ENCODE measurements around the gene DNAAF1. TPM values are rescaled to one million over a fixed set of nuclear protein-coding genes. Genes with fewer than 3 reads are reported as not detected.

The DNAAF1 gene
- polyA plus RNA-seq, 1 donor, result 7.1 TPM

DNA sequence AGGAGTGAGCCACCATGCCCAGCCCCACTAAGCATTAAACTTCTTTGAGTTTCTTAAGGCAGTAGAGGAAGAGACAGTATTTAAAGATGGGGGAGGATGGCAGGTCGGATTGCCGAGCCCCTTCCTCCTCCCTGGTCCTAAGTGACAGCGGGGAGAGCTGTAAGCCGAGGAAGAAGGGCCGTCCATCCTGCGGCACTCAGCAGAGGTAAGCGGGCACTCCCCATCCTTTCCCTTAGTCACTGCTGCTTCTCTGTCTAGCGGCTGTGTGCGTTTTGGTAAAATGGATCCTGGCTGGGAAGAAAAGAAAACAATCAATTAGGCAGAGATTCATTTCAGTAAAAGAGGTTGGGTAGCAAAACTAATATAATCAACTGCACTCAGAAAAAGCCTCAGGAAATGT is 13.9 kb downstream of the DNAAF1 start:
- DNase-seq, result no peak

DNA sequence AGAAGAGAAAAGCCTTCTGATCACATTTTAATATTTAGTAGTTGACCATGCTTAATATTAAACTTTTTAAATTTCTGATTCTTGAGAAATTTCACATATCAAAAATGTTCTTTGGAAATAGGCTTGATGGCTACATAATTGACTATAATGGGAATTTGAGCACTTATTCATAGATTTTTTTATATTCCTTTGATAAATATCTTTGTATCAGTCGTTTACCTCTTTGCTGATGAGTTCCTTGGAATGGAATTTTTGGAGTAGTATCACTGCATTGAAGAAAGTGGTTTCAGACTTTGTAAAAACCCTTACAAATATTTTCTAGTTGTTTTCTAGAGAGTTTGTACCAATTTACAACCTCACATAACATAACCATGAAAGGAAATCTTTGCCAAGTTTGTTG is 14.7 kb downstream of the DNAAF1 start:
- DNase-seq, result no peak

DNA sequence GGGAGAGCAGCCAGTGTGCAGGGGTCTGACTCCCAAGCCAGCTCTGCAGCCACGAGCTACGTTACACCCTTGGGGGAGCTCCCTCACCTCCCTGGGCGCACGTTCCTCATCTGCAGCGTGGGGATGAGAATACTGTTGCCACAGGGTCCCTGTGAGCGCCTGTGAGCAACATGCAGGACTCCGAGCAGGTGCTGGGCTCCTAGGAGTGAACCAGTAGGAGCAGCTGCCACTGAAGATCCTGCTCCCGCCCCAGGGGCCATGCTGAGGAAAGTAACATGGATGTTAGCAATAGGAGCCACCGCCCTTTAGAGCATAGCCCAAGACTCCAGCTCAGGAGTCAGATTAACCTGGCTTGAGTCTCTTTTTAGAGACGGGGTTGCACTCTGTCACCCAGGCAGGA is 15.9 kb downstream of the DNAAF1 start:
- DNase-seq, result no peak

DNA sequence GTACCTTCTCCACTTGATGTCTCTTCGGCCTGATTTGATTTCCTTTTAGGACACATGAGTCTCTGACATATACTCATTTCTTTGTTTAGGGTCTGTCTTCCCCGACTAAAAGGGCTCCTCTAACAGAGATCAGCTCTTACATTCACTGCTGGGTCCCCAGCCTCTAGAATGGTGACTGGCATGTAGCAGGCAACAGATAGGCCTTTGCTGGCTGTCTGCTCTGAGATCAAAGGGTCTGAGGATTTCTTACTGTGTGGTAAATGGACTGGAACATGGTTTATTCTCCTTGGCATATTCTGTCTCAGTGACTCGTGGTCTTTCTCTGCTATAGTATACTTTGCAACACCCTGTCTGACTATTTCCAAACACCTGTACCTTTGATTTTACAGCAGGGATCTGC is 16.7 kb downstream of the DNAAF1 start:
- no peak for DNase-seq

DNA sequence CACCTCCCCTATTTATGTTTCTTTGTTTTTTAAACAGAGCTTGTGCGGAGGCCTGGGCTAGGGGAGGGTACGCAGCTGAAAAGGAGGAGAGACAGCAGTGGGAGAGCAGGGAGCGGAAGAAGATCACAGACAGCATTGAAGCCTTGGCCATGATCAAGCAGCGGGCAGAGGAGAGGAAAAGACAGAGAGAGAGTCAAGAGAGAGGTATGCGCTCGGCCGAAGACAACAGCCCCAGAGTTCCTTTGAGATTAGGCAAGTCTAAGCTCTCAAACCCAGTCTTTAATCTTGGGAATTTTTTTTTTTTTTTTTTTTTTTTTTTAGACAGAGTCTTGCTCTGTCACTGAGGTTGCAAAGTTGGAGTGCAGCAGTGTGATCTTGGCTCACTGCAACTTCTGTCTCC is 20.6 kb downstream of the DNAAF1 start:
- no peak for DNase-seq

DNA sequence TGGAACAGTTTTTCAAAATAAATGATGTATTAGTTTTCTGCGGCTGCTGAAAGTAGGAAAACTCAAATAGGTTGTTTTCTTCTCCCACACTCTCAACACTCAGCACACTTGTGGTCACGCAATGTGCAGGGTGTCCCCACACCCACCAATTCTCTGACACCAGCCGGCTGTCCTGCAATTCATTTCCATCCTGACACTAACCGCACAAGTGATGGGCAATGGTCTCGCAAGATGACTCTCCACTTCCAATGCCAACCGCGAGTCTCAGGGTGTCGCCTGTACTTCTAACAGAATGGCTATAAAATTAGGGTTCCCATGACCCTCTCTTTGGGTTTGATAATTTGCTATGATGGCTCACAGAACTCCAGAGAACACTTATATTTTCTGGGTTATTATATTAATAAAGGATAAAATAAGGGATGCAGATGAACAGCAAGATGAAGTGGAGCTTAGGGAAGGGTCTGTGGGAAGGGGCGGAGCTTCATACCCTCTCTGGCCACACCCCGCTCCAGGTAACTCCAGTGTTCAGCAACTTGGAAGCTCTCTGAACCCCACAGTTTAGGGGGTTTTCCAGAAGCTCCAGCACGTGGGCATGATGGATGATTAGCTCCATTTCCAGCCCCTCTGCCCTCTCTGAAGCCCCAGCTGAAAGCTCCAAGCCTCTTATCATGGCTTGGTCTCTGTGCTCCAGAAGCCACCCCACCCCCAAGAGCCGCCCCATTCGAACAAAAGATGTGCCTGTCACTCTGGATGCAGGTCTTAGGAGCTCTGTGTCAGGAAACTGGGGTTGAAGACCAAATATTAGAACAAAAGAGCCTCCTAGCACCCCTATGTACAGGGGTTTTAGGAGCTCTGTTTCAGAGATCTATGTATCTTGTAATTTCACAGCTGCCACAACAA is 21.9 kb downstream of the DNAAF1 start:
- DNase-seq, result no peak

DNA sequence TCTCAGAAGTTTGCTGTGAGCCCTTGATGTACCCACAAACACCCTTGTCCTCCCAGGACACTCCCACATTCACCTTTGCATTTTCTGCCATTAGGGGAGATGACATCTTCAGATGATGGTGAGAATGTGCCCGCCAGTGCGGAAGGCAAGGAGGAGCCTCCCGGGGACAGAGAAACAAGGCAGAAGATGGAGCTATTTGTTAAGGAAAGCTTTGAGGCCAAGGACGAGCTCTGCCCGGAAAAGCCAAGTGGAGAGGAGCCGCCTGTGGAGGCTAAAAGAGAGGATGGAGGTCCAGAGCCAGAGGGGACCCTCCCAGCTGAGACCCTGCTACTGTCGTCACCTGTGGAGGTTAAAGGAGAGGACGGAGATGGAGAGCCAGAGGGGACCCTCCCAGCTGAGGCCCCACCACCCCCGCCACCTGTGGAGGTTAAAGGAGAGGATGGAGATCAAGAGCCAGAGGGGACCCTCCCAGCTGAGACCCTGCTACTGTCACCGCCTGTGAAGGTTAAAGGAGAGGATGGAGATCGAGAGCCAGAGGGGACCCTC is 24.7 kb downstream of the DNAAF1 start:
- DNase-seq, result no peak

DNA sequence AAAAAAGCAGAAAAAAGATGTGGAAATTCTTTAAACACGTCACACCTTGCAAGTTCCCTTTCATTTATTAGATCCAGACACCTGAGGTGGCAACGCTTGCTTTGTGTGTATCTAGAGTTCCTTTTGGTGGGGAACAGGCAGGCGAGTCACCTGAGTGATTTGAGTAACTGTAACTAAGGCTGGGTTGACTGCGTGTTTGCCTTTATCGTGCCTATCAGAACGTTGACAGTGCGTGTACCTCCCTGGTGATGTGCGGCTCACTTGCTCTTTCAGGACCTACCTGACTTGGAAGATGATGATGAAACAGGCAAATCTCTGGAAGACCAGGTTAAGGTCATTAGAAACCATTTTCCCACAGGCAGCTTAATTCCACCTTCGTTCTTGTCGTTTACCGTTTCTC is 29.3 kb downstream of the DNAAF1 start:
- DNase-seq, result no peak

DNA sequence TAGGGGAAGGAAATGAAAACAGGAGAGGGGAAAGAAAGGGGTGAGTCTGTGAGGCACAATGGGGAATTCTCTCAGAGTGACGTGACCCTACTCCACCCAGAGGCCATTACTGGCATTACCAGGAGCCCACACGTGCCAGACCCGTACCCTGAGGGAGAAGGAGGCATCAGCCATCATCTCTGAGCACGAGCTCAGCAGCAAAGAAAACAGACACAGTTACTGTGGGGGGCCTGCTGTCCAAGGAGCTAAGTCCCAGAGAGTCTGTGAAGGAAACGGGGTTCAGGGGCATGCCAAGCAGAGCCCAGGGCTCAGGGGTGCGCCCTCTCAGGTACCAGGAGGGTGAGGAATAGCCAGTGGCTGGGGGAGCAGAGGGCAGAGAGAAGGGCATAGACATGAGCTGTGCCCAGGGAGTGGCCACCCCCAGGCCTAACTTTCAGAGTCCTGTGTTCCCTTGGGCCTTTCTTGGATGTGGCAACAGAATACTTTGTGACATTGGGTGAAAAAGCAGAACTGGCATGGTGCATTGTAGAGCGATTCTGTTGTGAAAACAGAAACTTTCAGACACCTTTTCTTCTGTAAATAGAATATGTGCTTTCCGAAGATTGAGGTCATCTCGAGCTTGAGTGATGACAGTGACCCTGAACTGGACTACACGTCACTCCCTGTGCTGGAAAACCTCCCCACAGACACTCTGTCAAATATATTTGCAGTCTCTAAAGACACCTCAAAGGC is 30.4 kb downstream of the DNAAF1 start:
- DNase-seq, result no peak

DNA sequence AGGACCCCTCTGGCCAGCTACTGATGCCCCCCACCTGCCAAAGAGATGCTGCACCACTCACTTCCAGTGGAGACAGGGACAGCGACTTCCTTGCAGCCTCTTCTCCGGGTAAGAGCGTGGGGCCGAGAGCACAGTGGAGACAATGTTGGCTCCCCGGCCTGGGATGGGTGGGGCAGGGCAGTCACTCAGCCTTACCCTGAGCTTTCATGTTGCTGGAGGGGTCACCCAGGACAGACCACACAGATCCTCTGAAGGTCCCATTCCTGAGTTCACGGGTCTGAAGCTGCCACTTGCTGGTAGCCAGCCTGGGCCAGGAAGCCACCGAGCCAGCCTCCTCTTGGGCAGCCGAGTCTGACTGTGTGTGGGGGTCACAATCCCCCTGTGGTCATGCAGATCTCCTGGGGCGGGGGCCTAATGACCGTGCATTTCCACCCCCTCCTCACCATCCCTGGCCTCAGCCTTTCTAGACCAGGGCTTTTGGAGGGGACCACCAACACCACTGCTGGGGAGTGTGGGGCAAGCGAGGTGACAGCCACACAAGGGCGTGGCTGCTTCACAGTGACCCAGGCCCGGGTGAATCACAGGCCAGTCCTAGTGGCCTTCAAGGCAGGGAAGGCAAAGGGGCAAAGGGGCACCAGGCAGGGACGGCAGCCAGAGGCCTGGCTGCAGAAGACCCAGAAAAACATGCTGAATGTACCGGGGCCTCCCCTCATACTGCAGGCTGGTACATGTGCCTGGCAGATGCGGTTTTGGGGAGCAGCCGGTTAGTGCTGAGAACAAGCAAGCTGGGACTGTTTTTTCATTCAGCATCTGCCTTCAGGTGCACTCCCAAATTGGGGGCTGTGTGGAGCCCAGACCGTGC is 31.3 kb downstream of the DNAAF1 start:
- no peak for DNase-seq

DNA sequence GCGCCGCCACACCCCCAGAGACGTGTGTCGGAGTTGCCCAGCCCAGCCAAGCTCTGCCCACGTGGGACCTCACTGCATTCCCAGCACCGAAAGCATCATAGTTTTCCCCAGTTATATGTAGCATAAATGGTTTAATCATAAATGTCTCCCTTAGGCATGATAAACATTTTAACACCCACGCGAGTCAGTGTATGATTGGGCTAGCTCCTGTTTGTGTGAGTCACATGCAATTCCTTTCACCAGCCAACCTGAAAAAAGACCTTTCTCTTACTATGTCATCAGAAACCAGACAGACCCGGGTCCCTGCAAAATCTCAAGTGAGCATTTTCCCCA is 32.6 kb downstream of the DNAAF1 start:
- DNase-seq, result no peak

DNA sequence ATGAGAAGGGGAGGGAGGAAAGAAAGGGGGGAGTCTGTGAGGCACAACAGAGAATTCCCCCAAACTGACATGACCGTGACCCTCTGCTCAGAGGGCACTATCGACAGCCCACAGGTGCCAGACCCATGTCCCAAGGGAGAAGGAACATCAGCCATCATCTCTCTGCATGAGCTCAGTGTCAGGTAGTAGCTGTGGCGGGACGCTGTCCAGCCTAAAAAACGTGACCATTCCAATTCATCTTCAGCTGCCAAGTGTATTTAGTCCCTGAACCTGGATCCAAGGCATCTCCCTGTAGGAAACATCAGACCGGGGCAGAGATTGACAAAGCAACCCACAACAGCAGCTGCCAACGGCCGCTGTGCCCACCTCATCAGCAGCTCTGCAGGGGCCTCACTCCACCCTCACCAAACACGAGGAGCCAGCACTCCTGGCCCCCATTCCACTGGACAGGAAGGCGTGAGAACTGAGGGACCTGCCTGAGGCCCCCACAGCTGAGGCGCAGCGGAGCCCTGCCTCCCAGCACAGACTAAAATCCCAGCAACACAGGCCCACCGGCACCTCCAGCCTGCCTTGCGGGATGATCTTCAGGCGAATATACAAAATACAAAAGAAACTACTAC is 33.1 kb downstream of the DNAAF1 start:
- DNase-seq, result no peak

DNA sequence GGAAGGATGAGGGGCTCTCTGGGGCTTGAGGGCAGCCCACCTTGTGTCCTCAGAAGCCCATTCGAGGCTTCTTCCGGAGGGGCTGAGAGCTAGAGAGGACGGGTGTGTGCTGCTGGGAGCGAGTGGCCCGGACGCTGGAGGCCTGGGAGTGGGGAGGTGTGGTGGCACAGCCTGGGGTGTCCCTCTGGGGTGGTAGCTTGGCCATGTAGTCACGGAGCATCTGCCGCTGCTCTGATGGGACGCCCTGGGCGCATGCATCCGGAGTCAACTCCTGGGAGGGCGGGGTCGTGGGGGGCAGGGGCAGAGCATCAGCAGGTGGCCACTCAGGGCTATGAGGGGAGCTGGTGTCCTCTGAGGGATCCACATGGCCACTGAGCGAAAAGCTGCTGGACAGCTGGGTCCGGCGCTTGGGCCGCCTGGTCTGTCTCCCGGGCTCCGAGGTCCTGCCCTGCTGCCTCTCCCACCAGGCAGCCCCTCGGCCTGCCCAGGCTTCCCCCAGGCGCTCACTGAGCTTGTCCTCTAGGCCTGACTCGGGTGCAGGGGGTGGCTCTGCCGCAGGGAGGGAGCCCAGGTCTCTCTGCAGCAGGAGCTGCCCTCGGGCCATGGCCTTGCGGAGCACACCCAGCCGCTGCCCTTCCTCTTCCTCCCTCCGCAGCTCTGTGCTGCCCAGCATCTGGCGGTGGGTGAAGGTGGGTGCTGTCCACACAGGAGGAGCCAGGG is 33.9 kb downstream of the DNAAF1 start:
- DNase-seq, result no peak

DNA sequence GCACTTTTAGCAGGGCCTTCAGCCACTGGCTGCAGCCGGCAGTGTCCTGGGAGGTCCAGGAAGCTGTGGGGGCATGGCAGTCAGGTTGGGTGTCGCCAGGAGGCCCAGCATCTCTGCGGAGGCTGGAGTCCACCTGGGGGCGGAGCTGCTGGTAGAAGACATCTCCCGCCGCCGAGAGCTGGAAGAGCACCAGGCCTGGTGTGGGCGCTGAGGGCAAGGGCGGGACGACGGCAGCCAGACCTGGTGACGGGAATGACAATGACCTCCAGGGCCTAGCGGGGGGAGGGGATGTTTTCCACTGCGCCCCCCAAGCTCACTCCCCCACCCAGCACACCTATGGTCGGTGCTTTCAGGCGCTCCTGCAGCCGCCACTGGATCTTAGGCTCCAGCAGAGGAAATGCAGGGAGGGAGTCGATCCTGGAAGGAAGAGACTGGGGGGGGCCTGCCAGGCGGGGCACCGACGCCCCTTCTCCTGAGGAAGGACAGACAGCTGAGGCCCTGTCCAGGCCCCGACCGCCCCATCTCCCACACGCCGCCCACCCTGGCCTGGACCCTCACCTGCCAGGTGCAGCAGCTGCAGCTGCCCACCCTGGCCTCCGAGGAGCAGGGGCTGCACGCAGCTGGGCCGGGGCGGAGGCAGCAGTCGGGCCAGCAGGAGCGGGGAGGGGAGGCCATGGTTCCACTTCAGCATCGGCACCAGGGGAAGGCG is 34.7 kb downstream of the DNAAF1 start:
- DNase-seq, result no peak

DNA sequence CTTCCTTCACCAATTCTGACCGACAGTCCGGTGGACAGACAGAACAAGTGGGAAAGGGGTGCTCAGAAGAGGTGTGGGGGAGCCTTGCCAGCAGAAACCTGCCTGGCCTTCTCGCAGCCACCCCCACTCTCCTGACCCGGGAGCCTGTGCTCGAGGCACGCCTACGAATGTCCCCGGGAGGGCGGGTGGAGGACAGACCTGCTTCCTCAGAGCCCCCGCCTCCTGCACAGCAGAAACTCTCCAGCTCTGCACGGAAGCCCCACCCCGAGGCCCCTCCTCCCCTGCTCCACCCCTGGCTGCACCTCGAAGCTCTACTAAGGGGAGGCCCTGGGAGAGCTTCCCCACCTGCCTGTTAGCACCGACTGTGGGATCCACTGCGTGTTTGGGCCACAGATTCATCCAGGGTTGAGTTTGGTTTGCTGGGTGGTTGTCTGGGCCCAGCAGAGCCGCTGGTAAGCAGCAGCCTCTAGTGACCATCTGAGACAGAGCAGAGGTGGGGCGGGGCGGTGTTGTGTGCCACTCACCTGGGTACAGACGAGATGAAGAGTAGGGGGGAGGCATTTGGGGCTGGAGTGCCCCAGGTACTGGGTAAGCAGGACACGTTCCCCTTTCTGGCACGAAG is 35.5 kb downstream of the DNAAF1 start:
- DNase-seq, result no peak

DNA sequence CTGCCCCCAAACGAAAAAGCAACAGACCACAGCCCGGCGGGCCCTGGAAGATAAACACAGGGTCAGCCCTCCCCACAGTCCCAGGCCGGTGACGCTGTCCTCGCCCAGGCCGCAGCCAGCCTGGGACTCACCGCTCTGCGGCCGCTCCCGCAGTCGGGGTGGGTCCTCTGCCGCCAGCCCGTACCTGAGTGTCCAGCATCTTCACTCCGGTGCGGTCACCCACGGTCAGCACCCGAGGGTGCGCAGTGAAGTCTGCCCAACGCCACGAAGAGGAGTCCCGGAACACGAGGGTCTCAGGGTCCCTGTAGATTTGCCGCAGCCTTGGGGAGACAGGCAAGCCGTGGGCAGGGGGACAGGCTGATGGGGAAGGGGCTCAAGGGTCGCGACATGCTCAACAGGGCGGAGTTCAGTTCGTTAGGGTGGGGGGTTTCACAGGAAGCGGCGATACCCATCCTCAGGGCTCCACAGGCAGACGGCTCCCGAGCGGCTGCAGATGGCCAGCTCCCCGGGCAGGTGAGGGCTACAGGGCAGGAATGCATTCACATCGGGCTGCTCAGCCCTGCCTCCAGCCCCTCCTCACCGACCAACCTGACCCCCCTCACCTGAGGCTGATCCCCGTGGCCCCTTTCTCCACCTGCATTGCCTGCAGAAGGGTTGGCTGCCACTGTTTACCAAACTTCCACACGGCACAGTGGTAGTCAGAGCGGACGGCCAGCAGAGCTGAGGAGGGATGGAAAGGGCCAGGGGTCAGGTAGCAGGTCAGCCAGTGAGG is 36.2 kb downstream of the DNAAF1 start:
- no peak for DNase-seq

DNA sequence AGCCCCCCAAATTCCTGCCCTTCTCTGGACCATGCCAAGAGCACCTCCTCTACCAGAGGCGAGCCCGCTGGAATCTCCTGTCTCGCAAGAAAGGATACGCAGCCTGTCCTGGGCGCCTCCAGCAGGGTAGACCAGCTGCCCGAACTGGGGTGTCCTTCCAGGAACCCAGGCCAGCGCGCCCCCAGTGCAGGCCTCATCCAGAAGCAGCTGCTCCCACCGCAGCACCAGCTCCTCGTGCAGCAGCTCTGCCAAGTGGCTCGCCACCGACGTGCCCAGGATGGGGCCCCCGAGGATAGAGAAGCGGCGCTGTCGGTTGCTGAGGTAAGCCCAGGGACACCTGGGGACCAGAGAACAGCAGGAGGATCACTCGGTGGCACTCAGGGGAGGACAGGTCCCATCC is 37.0 kb downstream of the DNAAF1 start:
- DNase-seq, result no peak

DNA sequence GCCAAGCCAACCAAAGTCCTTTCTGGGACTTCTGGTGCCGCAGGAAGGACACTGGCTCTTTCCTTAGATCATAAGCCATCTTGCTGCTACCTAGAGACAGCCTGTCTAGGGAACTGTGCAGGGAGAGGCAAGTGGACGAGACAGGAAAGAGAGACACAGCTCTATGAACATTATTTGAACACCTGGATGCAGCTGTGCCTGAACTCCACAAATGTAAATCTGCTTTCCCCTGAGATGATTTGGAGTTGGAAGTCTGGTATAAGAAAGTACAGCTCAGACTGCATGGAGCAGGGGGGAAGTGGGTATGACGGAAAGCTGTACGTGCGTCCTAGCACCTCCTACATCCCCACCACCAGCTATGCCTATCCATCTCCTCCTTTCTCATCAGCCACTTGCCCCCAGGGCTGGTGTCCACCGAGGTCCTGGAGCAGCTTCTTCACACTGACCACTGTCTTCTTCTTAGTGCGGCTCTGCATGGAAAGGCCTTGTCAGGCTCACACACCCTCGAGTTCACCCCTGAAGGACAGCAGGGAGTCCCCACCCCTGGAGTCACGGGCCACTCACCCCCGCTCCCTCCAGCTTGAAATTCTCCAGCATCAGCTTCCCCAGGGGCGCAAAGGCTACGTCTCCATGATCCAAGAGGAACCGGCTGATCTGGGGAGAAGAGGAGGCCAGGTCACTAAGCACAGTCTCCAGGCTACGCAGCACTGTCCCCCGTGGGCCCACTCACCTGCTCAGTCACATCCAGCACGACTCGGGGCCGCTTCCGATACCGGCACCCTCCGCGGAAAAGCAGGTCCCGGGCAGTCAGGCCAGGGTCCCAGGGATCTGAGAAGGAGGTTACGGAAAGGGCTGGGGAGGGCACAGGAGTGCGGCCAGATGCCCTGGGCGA is 37.8 kb downstream of the DNAAF1 start:
- DNase-seq, result no peak

DNA sequence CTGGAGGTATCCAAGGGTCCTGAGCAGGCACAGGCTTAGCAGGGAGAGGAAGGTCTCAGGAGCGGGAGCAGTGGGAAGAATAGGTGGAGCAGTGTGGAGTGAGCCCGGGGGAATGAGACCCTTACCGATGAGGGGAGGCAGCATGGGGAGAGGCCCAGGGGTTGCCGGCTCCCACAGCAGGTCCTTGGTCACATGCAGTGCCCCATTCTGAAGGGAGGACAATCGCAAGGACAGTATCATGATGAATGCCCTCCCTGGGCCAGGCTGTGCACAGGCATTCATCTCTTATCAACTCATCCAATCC is 38.4 kb downstream of the DNAAF1 start:
- DNase-seq, result no peak
